ENCODE results near the gene SCARB2.
A peak's percentile ranks its signal among the peaks of the same experiment; 100 is the strongest.
"Not testable (repeated sequence)": the region's sequence is repeated elsewhere in the genome, so short reads cannot be mapped to it uniquely, and the experiment has no call there.

The SCARB2 gene

DNA sequence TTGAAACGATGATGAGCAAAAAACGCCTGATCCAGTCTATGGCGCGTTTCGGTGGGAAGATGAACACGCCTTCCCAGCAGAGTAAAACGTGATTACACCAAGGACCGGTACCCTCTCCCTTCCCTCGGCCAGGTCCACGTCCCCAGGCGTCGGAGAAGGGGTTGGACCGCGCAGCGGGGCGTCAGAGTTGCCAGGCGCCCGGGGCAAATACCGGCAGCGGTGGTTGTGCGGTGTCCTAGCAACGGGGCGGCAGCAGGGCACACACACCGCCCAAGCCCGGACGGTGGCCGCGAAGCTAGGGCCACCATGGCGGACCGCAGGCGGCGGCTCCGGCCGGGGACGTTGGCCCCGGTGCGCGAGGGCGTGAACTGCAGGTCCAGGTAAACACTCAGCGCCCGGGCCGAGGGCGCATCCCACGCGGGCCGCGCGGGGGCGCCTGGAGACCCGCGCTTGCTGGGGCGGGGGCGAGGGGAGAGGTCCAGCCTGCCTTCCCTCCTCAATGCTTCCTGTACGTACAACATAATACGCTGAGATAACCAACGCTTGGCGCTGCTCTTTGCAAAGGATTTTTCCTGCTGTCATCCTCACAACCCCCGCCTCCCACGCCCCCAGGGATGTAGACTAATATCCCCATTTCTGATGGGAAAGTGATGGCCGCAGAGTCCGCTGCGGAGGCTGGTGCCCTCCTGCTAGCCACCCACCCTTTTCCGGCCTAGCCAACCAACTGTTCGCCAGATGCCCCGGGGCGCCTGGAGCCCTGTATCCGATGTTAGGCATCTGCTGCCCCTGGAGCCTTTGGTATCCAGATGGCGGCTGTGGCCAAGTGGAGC is 38.0 kb upstream of the SCARB2 start, which contains the start of gene FAM47E:
Gene FAM47E (plus strand): TSS at position 281 of the 830 bp plus-strand sequence. CDS start 26 bp downstream, at position 307.
- DNase-seq (ENCODE audit: low spot score) = peak; percentile 89

DNA sequence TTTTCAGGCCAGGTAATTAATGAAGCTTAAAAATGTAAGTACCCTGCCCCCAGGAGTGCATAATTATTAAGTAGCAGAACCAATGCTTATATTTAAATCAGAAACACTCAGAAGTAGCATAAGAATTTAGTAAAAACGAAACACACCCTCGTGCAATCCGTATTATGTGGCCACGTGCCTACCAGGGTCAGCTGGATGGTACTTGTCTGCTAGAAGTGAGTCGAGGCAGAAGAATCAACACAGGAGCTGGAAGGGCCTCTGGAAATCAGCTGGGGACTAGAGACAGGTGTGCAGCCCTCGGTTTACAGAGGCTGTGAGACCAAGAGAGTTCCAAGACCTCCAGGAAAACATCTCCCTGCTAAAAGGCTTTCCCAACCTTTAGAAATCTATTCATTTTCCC is 37.3 kb upstream of the SCARB2 start:
- TF ChIP-seq CTCF (IDR thresholded peaks at IDR 0.05) = no peak
- DNase-seq (ENCODE audit: low spot score) = no peak
- no peak overlapping the region for H3K27ac ChIP-seq
- H3K4me3 ChIP-seq = peak overlapping the region; percentile 88

More for the DNA sequence above, 38.0 kb upstream of the SCARB2 start, which contains the start of gene FAM47E:
- H3K27ac ChIP-seq = peak within 1 kb of the TSS in 1 of 2 donors; percentile 20
- peak within 1 kb of the TSS; percentile 88 for H3K4me3 ChIP-seq
- no peak for TF ChIP-seq CTCF (IDR thresholded peaks at IDR 0.05)

DNA sequence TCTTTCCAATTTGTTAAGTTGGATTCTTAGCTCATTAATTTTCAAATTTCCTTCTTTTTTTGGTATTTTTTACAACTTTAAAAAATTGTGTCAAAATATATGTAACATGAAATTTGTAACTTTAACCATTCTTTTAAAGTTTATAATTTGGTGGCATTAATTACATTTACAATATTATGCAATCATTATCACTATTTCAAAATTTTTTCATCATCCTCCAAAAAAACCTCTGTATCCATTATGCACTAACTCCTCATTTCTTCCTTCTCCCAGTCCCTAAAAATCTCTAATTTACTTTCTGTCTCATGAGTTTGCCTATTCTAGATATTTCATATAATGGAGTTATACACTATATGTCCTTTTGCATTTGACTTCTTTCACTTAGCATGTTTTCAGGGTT is 33.2 kb upstream of the SCARB2 start:
- no peak for DNase-seq (ENCODE audit: low spot score)
- Histone ChIP-seq H3K4me3 (no peak overlapping the region), H3K27ac (no peak overlapping the region)
- no peak for TF ChIP-seq CTCF (IDR thresholded peaks at IDR 0.05)

DNA sequence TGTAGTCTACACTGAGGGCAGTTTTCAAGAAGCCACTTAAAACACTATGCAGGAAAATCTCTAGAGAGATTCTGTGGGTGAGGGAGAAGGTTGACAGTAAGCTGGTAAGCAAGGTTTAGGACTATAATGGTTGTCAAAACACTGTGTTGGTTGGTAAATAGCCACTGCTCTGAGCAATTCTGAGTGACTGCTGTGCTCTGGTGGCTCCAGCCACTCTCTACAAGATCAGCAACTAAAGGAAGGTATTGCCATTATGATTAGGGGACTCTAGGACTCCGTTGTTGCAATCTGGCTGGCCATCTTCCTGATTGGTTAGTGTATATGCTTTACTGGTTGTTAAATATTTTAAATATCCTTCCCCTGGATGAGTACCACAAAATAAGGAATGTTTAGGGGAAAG is 32.4 kb upstream of the SCARB2 start:
- Histone ChIP-seq H3K4me3 (no peak overlapping the region), H3K27ac (no peak overlapping the region)
- no peak for TF ChIP-seq CTCF (IDR thresholded peaks at IDR 0.05)

DNA sequence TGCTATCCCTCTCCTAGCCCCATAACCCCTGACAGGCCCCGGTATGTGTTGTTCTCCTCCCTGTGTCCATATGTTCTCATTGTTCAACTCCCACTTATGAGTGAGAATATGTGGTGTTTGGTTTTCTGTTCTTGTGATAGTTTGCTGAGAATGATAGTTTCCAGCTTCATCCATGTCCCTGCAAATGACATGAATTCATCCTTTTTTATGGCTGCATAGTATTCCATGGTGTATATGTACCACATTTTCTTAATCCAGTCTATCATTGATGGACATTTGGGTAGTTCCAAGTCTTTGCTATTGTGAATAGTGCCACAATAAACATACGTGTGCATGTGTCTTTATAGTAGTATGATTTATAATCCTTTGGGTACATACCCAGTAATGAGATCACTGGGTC is 30.3 kb upstream of the SCARB2 start:
- H3K4me3 ChIP-seq; H3K27ac ChIP-seq; DNase-seq (ENCODE audit: low spot score): not testable (repeated sequence)

More for the DNA sequence above, 32.4 kb upstream of the SCARB2 start:
- no peak for DNase-seq (ENCODE audit: low spot score)

DNA sequence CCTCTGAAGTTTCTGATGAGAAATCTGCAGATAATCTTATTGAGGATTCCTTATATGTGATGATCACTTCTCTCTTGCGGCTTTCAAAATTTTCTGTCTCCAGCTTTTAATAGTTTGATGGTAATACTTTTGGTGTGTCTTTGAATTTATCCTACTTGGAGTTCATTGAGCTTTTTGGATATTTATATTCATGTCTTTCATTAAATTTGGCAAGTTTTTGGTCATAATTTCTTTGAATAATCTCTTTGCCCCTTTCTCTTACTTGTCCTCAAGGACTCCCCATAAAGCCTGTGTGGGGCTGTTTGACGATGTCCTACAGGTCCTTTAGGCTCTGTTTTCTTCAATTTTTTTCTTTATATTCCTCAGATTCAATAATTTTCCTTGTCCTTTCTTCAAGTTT is 26.6 kb upstream of the SCARB2 start:
- TF ChIP-seq CTCF (IDR thresholded peaks at IDR 0.05) = no peak

GRCh38 chr4:76238701-76239100 is 25.1 kb upstream of the SCARB2 start:
- DNase-seq (ENCODE audit: low spot score) = no peak
- Histone ChIP-seq H3K4me3 (no peak overlapping the region), H3K27ac (peak overlapping the region; percentile 24 to 78)
- no peak for TF ChIP-seq CTCF (IDR thresholded peaks at IDR 0.05)

More for the DNA sequence above, 26.6 kb upstream of the SCARB2 start:
- DNase-seq (ENCODE audit: low spot score) = no peak
- H3K27ac ChIP-seq = no peak overlapping the region
- no peak overlapping the region for H3K4me3 ChIP-seq

All from coronary artery (tissue), 2 donors.